GM21360 (cell line): ENCODE data around the gene SSTR1.
"Not testable (repeated sequence)": the region's sequence is repeated elsewhere in the genome, so short reads cannot be mapped to it uniquely, and the experiment has no call there.

Experiments
- ATAC-seq: cut with Tn5 transposase; IDR thresholded peaks from one replicate; pipeline ENCODE4 v1.9.1; 2021; ENCODE audit warnings: mild to moderate bottlenecking, moderate library complexity; ENCODE audit not compliant: unreplicated experiment

Gene SSTR1

GRCh38 chr14:38207736-38208617, at the start of gene SSTR1:
Gene SSTR1, plus strand, starts transcription at chr14:38207904. Its CDS starts 1,486 bp downstream, at chr14:38209390.
- ATAC-seq, result no peak

- no peak for ATAC-seq
Measured at GRCh38 chr14:38158468-38158867, 49.2 kb upstream of the SSTR1 start.

- no peak for ATAC-seq
Measured at GRCh38 chr14:38168416-38168815, 39.3 kb upstream of the SSTR1 start.

GRCh38 chr14:38171197-38171596, 36.5 kb upstream of the SSTR1 start:
- ATAC-seq, result no peak

GRCh38 chr14:38174711-38175110, 33.0 kb upstream of the SSTR1 start:
- ATAC-seq, result no peak

- ATAC-seq, result no peak
Measured at GRCh38 chr14:38175658-38176057, 32.0 kb upstream of the SSTR1 start.

- no peak for ATAC-seq
Measured at GRCh38 chr14:38176379-38176778, 31.3 kb upstream of the SSTR1 start.

GRCh38 chr14:38184132-38184531, 23.6 kb upstream of the SSTR1 start:
- no peak for ATAC-seq

GRCh38 chr14:38185671-38186070, 22.0 kb upstream of the SSTR1 start:
- ATAC-seq, result no peak

GRCh38 chr14:38186216-38186615, 21.5 kb upstream of the SSTR1 start:
- ATAC-seq, result no peak

- no peak for ATAC-seq
Measured at GRCh38 chr14:38187528-38187927, 20.2 kb upstream of the SSTR1 start.

- no peak for ATAC-seq
Measured at GRCh38 chr14:38189930-38190726, 17.6 kb upstream of the SSTR1 start.

GRCh38 chr14:38190846-38191245, 16.9 kb upstream of the SSTR1 start:
- ATAC-seq, result not testable (repeated sequence)

GRCh38 chr14:38191491-38191890, 16.2 kb upstream of the SSTR1 start:
- ATAC-seq, result not testable (repeated sequence)

GRCh38 chr14:38197001-38197783, 10.5 kb upstream of the SSTR1 start:
- ATAC-seq, result no peak

- no peak for ATAC-seq
Measured at GRCh38 chr14:38197784-38198335, 9.8 kb upstream of the SSTR1 start.

- no peak for ATAC-seq
Measured at GRCh38 chr14:38198425-38198824, 9.3 kb upstream of the SSTR1 start.

- ATAC-seq, result no peak
Measured at GRCh38 chr14:38199076-38199475, 8.6 kb upstream of the SSTR1 start.

GRCh38 chr14:38199739-38200138, 8.0 kb upstream of the SSTR1 start:
- no peak for ATAC-seq

GRCh38 chr14:38201137-38201828, 6.4 kb upstream of the SSTR1 start:
- ATAC-seq, result no peak
